ENCODE measurements around the gene G0S2.

The G0S2 gene

GRCh38 chr1:209688746-209689234 is 13.6 kb downstream of the G0S2 start (continued):
- TF ChIP-seq ZBTB21 (tag by site-specific recombination; IDR thresholded peaks at IDR 0.05) (no peak), BCL11A (tag by site-specific recombination; IDR thresholded peaks at IDR 0.05; ENCODE audit: low read depth) (no peak), ZNF670 (tag by site-specific recombination; IDR thresholded peaks at IDR 0.05; ENCODE audit: low read depth) (no peak), ZFP69B (tag by site-specific recombination; IDR thresholded peaks at IDR 0.05) (no peak), ZBTB7A (tag by site-specific recombination; IDR thresholded peaks at IDR 0.05; ENCODE audit: low read depth) (no peak), ZNF623 (tag by site-specific recombination; IDR thresholded peaks at IDR 0.05) (no peak), MEIS1 (CRISPR knock-in tag; IDR thresholded peaks at IDR 0.05; ENCODE audit: borderline replicate concordance) (no peak), ZNF571 (tag by site-specific recombination; IDR thresholded peaks at IDR 0.05) (no peak), CTCF (tag by site-specific recombination; IDR thresholded peaks at IDR 0.05) (no peak), ZNF398 (tag by site-specific recombination; IDR thresholded peaks at IDR 0.05) (peak; percentile 48), ZSCAN18 (tag by site-specific recombination; IDR thresholded peaks at IDR 0.05) (no peak), ZNF248 (tag by site-specific recombination; IDR thresholded peaks at IDR 0.05) (no peak), ZNF561 (tag by site-specific recombination; IDR thresholded peaks at IDR 0.05; ENCODE audit: borderline replicate concordance) (no peak), PRDM1 (tag by site-specific recombination; IDR thresholded peaks at IDR 0.05) (peak; percentile 50; the same call in 1 of the 2 replicates), KLF1 (tag by site-specific recombination; IDR thresholded peaks at IDR 0.05) (0 out of 2 replicates have a peak, but pooled peaks have one; percentile 8), ZNF76 (tag by site-specific recombination; IDR thresholded peaks at IDR 0.05; ENCODE audit: borderline replicate concordance, low read depth) (no peak)

GRCh38 chr1:209689477-209689876 is 14.3 kb downstream of the G0S2 start:
- Histone ChIP-seq H3K4me3 (ENCODE audit: low read depth, low read length) (no peak overlapping the region), H3K9me3 (ENCODE audit: control insufficient read depth, insufficient read depth, low read depth, low read length) (no peaks in the 10 kb centered on the region), H3K36me3 (ENCODE audit: control insufficient read depth in 2 of 2, insufficient read depth in 1 of 2, low read length in 2 of 2) (no peaks in the 10 kb centered on the region), H3K4me1 (ENCODE audit: control insufficient read depth, insufficient read depth, low read length) (no peaks in the 10 kb centered on the region), H3K27ac (ENCODE audit: extremely low read depth, low read depth, low read length) (no peak overlapping the region)
- TF ChIP-seq ZNF10 (tag by site-specific recombination; IDR thresholded peaks at IDR 0.05) (0 out of 2 replicates have a peak, but pooled peaks have one; percentile 15), ZNF629 (tag by site-specific recombination; IDR thresholded peaks at IDR 0.05) (no peak)
- POLR2A ChIA-PET, result interaction anchor here (0.6 kb wide), 1 partner anchor 174 kb away, joined by 3 read pairs; no protein-coding TSS in a partner anchor
- CTCF ChIA-PET, result interaction anchor here (0.5 to 8.2 kb wide), 13 partner anchors 9 to 622 kb away, joined by 3 to 75 read pairs (median 3); partner anchors contain the start of gene LAMB3

- no peaks in the 10 kb centered on the region for H3K9me3 ChIP-seq (ENCODE audit: control insufficient read depth, insufficient read depth, low read depth, low read length)
- H3K27ac ChIP-seq (ENCODE audit: extremely low read depth, low read depth, low read length), result no peak overlapping the region
- no peak overlapping the region for H3K4me3 ChIP-seq (ENCODE audit: low read depth, low read length)
- H3K4me1 ChIP-seq (ENCODE audit: control insufficient read depth, insufficient read depth, low read length), result no peaks in the 10 kb centered on the region
- H3K36me3 ChIP-seq (ENCODE audit: control insufficient read depth in 2 of 2, insufficient read depth in 1 of 2, low read length in 2 of 2), result no peaks in the 10 kb centered on the region
- CTCF ChIA-PET, result interaction anchor here (0.7 to 8.2 kb wide), 7 partner anchors 38 to 125 kb away, joined by 3 to 75 read pairs (median 7); no protein-coding TSS in a partner anchor
- POLR2A ChIA-PET, result no interaction called here
- no peak for TF ChIP-seq ZNF138 (tag by site-specific recombination; IDR thresholded peaks at IDR 0.05; ENCODE audit: borderline replicate concordance)
- TF ChIP-seq ZNF214 (tag by site-specific recombination; IDR thresholded peaks at IDR 0.05; ENCODE audit: borderline replicate concordance), result no peak
- TF ChIP-seq ZNF391 (tag by site-specific recombination; IDR thresholded peaks at IDR 0.05; ENCODE audit: borderline replicate concordance, low read depth), result no peak
- no peak for TF ChIP-seq ZSCAN30 (tag by site-specific recombination; IDR thresholded peaks at IDR 0.05)
- no peak for TF ChIP-seq ZNF529 (tag by site-specific recombination; IDR thresholded peaks at IDR 0.05; ENCODE audit: insufficient replicate concordance)
- no peak for TF ChIP-seq ZNF274 (IDR thresholded peaks at IDR 0.05; ENCODE audit: low read length)
- no peak for TF ChIP-seq ZNF274 (tag by site-specific recombination; IDR thresholded peaks at IDR 0.05; ENCODE audit: borderline replicate concordance)
- no peak for TF ChIP-seq ZNF174 (tag by site-specific recombination; IDR thresholded peaks at IDR 0.05)
- TF ChIP-seq ZNF211 (tag by site-specific recombination; IDR thresholded peaks at IDR 0.05; ENCODE audit: low read depth), result no peak
Measured at GRCh38 chr1:209691237-209691636, 16.0 kb downstream of the G0S2 start.
